Colonic mucosa (tissue), 4 donors: ENCODE measurements around the gene RDH11. TPM values are rescaled to one million over a fixed set of nuclear protein-coding genes. Genes with fewer than 3 reads are reported as not detected.
"Not testable (repeated sequence)": the region's sequence is repeated elsewhere in the genome, so short reads cannot be mapped to it uniquely, and the experiment has no call there.

Experiments
- DNase-seq: peaks from one replicate; pipeline ENCODE4 v3.0.0-alpha.2; 2020
- H3K27ac ChIP-seq: fragments of 200-600 bp; one replicate; pipeline ENCODE4 v1.8.0; 2021
- H3K27me3 ChIP-seq: fragments of 200-600 bp; one replicate; pipeline ENCODE4 v1.8.0; 2021
- H3K36me3 ChIP-seq: fragments of 200-600 bp; one replicate; pipeline ENCODE4 v1.8.0; 2021
- H3K4me1 ChIP-seq: fragments of 200-600 bp; one replicate; pipeline ENCODE4 v1.8.0; 2021; ENCODE audit warnings: mild to moderate bottlenecking
- H3K4me3 ChIP-seq: fragments of 200-600 bp; one replicate; pipeline ENCODE4 v1.8.0; 2021
- H3K9ac ChIP-seq, 2 donors: one replicate each; pipeline ENCODE4 v1.7.0; 2013; ENCODE audit warnings: control low read depth in 2 of 2, low read depth in 2 of 2, low read length in 2 of 2
- H3K9me3 ChIP-seq: fragments of 200-600 bp; one replicate; pipeline ENCODE4 v1.8.0; 2021
- intact Hi-C: fragments of 100-400 bp; cut with DNase I; formaldehyde crosslinking; loops from one replicate; pipeline ENCODE4 v1.14.1; 2022
- total RNA-seq, 2 donors: library from RNA; stranded (reverse); fragmentation: NEBNext Ultra II Directional in 1 of 2; extraction: Animal tissue kit (Norgen Biotek cat#: 25700) in 1 of 2; gene quantifications; one replicate each; pipeline ENCODE4 v1.2.1, GENCODE V29; 2021
- TF ChIP-seq, protein P1 (sequence below): fragments of 200-600 bp; IDR thresholded peaks from one replicate; pipeline ENCODE4 v1.8.0; 2022; ENCODE audit warnings: antibody characterized with exemption, mild to moderate bottlenecking
- donor health status: healthy.
- donor health status: DM: no; HTN: no; CAD: no.
- donor health status: DM: no; HTN: no; CAD: no.

RDH11 gene
- total RNA-seq, 2 donors from 2014 or later: 60.0 to 81.7 TPM

DNA sequence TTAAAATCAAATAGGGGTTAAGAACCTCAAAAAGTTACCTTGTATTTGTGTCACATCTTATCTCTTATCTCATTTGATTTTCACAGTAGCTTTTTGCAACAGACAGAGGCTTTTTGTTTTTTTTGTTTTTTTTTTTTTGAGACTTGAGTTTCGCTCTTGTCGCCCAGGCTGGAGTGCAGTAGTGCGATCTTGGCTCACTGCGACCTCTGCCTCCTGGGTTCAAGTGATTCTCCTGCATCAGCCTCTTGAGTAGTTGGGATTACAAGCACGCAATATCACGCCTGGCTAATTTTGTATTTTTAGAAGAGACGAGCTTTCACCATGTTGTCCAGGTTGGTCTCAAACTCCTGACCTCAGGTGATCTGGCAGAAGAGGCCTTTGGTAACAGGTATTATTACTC is 31.8 kb upstream of the RDH11 start:
- no peaks in the 10 kb centered on the region for H3K36me3 ChIP-seq
- no peaks in the 10 kb centered on the region for H3K27me3 ChIP-seq
- H3K9ac ChIP-seq: no peak overlapping the region
- no peak overlapping the region for H3K27ac ChIP-seq
- no peak overlapping the region for H3K4me3 ChIP-seq
- DNase-seq: no peak
- H3K9me3 ChIP-seq: no peaks in the 10 kb centered on the region
- H3K4me1 ChIP-seq: no peaks in the 10 kb centered on the region
- TF ChIP-seq, protein P1, sequence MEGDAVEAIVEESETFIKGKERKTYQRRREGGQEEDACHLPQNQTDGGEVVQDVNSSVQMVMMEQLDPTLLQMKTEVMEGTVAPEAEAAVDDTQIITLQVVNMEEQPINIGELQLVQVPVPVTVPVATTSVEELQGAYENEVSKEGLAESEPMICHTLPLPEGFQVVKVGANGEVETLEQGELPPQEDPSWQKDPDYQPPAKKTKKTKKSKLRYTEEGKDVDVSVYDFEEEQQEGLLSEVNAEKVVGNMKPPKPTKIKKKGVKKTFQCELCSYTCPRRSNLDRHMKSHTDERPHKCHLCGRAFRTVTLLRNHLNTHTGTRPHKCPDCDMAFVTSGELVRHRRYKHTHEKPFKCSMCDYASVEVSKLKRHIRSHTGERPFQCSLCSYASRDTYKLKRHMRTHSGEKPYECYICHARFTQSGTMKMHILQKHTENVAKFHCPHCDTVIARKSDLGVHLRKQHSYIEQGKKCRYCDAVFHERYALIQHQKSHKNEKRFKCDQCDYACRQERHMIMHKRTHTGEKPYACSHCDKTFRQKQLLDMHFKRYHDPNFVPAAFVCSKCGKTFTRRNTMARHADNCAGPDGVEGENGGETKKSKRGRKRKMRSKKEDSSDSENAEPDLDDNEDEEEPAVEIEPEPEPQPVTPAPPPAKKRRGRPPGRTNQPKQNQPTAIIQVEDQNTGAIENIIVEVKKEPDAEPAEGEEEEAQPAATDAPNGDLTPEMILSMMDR: no peak
- intact Hi-C loops: no loop called here

DNA sequence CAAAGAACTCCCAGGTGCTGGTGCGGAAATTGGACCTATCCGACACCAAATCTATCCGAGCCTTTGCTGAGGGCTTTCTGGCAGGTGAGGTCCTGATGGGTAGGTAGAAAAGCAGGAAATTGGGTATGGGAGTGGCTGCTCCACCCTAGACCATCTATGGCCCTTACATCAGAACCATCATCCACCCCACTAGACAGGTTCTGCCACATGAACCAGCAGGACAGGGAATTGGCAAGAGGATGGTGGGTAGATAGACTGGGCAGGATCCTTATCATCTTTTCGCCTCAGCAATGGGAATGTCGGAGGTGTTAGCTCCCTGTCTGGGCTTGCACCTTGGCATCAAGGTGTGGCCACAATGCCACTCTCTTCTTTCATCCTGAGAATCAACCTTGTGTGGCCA is 29.6 kb upstream of the RDH11 start:
- no peaks in the 10 kb centered on the region for H3K9me3 ChIP-seq
- H3K4me1 ChIP-seq: no peaks in the 10 kb centered on the region
- H3K27ac ChIP-seq: no peak overlapping the region
- H3K36me3 ChIP-seq: no peaks in the 10 kb centered on the region
- H3K4me3 ChIP-seq: no peak overlapping the region
- no peak overlapping the region for H3K9ac ChIP-seq
- no peak for DNase-seq
- peaks cover 4% of the 10 kb centered on the region for H3K27me3 ChIP-seq
- TF ChIP-seq, protein P1: no peak
- intact Hi-C loops: no loop called here

DNA sequence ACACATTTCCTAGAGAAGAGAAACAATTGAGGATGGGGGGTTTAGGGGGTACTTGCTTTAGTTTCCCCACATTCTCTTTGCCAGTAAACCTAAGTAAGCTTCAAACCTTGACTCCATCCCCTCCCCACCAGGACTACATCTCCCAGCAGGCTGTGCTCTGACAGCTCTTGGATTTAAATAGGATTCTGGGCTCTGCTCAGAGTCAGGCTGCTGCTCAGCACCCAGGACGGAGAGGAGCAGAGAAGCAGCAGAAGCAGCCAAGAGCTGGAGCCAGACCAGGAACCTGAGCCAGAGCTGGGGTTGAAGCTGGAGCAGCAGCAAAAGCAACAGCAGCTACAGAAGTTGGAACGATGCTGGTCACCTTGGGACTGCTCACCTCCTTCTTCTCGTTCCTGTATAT is 26.7 kb upstream of the RDH11 start:
- H3K4me1 ChIP-seq: no peaks in the 10 kb centered on the region
- H3K4me3 ChIP-seq: no peak overlapping the region
- TF ChIP-seq, protein P1: no peak
- no peaks in the 10 kb centered on the region for H3K36me3 ChIP-seq
- no peaks in the 10 kb centered on the region for H3K9me3 ChIP-seq
- no peak for DNase-seq
- peaks cover 4% of the 10 kb centered on the region for H3K27me3 ChIP-seq
- H3K27ac ChIP-seq: no peak overlapping the region
- intact Hi-C loops: no loop called here
- no peak overlapping the region for H3K9ac ChIP-seq

DNA sequence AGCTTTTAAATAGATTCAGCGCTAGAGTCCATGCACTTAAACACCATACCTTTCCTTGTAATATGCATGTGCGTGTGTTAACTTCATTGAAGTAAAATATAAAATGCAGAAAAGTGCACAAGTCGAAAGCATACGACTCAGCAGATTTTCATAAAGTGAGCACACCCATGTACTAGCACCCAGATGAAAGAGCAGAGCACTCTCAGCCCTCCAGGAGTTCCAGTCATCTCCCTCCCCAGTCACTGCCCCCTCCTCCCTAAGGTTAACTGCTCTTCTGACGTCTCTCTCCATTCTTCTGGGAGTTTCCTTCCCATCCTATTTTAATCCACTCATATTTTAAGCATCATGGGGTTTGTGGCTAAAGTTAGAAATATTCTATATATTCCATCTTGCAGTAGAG is 26.3 kb upstream of the RDH11 start:
- Histone ChIP-seq H3K4me1 (no peaks in the 10 kb centered on the region), H3K27ac (no peak overlapping the region), H3K36me3 (no peaks in the 10 kb centered on the region), H3K9ac (no peak overlapping the region), H3K4me3 (no peak overlapping the region), H3K9me3 (no peaks in the 10 kb centered on the region), H3K27me3 (peaks cover 4% of the 10 kb centered on the region)
- no peak for DNase-seq
- TF ChIP-seq, protein P1: no peak
- intact Hi-C loops: no loop called here

DNA sequence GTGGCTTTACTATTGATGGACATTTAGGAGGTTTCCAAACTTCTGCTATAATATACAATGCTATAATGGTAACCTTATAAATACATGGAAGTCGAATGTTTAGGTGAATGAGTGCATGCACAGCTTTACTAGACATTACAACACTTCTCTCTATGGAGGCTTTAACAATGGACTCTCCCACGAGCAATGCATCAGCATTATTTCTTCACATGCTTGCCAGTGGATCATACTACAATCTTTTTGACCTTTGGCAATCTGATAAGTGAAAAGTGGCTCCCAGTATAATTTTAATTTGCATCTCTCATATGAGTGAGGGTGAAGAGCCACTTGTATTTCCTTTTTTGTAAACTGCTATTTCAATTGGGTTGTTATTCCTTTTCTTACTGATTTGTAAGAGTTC is 24.3 kb upstream of the RDH11 start:
- Histone ChIP-seq H3K4me3 (no peak overlapping the region), H3K4me1 (no peaks in the 10 kb centered on the region), H3K27ac (no peak overlapping the region), H3K36me3 (no peaks in the 10 kb centered on the region), H3K27me3 (peaks cover 4% of the 10 kb centered on the region), H3K9me3 (no peaks in the 10 kb centered on the region), H3K9ac (no peak overlapping the region)
- intact Hi-C loops: no loop called here
- TF ChIP-seq, protein P1: no peak
- no peak for DNase-seq

DNA sequence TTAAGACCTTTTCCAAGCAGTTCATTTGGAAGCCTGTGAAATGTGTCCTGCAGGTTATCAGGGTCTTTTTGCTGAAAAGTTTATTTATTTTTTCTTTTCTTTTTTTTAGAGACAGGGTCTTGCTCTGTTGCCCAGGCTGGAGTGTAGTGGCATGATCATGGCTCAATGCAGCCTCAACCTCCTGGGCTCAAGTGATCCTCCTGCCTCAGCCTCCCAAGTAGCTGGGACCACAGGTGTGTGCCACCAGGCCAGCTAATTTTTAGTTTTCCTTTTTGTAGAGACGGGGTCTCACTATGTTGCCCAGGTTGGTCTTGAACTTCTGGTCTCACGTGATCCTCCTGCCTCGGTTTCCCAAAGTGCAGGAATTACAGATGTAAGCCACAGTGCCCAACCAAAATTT is 23.8 kb upstream of the RDH11 start:
- H3K27ac ChIP-seq, H3K4me1 ChIP-seq, intact Hi-C loops: not testable (repeated sequence)

More for the DNA sequence above, 23.8 kb upstream of the RDH11 start:
- H3K27me3 ChIP-seq, H3K36me3 ChIP-seq, H3K9me3 ChIP-seq, H3K9ac ChIP-seq, DNase-seq, H3K4me3 ChIP-seq: not testable (repeated sequence)
